Measurements from ENCODE around the gene MYO1E. TPM values are rescaled to one million over a fixed set of nuclear protein-coding genes. Genes with fewer than 3 reads are reported as not detected.
"Not testable (repeated sequence)": the region's sequence is repeated elsewhere in the genome, so short reads cannot be mapped to it uniquely, and the experiment has no call there.

Gene MYO1E
- total RNA-seq, 1 donor, result 336 TPM

- no peak for DNase-seq (ENCODE audit: insufficient read length, low spot score, missing footprints)
- Histone ChIP-seq H3K27me3 (ENCODE audit: insufficient read depth, low read length) (no peaks in the 10 kb centered on the region), H3K27ac (ENCODE audit: low read depth, low read length) (no peak overlapping the region), H3K9me3 (ENCODE audit: low read depth, low read length) (no peaks in the 10 kb centered on the region), H3K4me1 (ENCODE audit: insufficient read depth, low read length) (peaks cover 2% of the 10 kb centered on the region), H3K4me3 (ENCODE audit: insufficient read depth, low read length) (no peak overlapping the region), H3K36me3 (ENCODE audit: insufficient read depth, low read length) (no peaks in the 10 kb centered on the region), H4K20me1 (ENCODE audit: insufficient read depth, low read length) (peaks cover 37% of the 10 kb centered on the region), H3K4me2 (ENCODE audit: insufficient read depth, low read length) (no peak overlapping the region), H3K79me2 (ENCODE audit: insufficient read depth, low read length) (peaks cover 81% of the 10 kb centered on the region), H2AFZ (ENCODE audit: low read length) (no peak overlapping the region)
- TF ChIP-seq CTCF (IDR thresholded peaks at IDR 0.05; ENCODE audit: extremely low read depth, low read depth, low read length), result no peak
Measured at GRCh38 chr15:59282515-59283337, 89.9 kb downstream of the MYO1E start.

- DNase-seq (ENCODE audit: insufficient read length, low spot score, missing footprints), result no peak
- Histone ChIP-seq H3K36me3 (ENCODE audit: insufficient read depth, low read length) (no peaks in the 10 kb centered on the region), H4K20me1 (ENCODE audit: insufficient read depth, low read length) (peaks cover 41% of the 10 kb centered on the region), H3K9me3 (ENCODE audit: low read depth, low read length) (no peaks in the 10 kb centered on the region), H3K27me3 (ENCODE audit: insufficient read depth, low read length) (no peaks in the 10 kb centered on the region), H3K4me2 (ENCODE audit: insufficient read depth, low read length) (no peak overlapping the region), H3K27ac (ENCODE audit: low read depth, low read length) (no peak overlapping the region), H3K79me2 (ENCODE audit: insufficient read depth, low read length) (peaks cover 78% of the 10 kb centered on the region), H3K4me1 (ENCODE audit: insufficient read depth, low read length) (peaks cover 2% of the 10 kb centered on the region), H3K4me3 (ENCODE audit: insufficient read depth, low read length) (no peak overlapping the region), H2AFZ (ENCODE audit: low read length) (no peak overlapping the region)
- no peak for TF ChIP-seq CTCF (IDR thresholded peaks at IDR 0.05; ENCODE audit: extremely low read depth, low read depth, low read length)
Measured at GRCh38 chr15:59281699-59282098, 91.0 kb downstream of the MYO1E start.

GRCh38 chr15:59280855-59281254, 91.8 kb downstream of the MYO1E start:
- Histone ChIP-seq H3K4me2 (ENCODE audit: insufficient read depth, low read length) (no peak overlapping the region), H4K20me1 (ENCODE audit: insufficient read depth, low read length) (peaks cover 49% of the 10 kb centered on the region), H2AFZ (ENCODE audit: low read length) (no peak overlapping the region), H3K27ac (ENCODE audit: low read depth, low read length) (no peak overlapping the region), H3K4me3 (ENCODE audit: insufficient read depth, low read length) (no peak overlapping the region), H3K9me3 (ENCODE audit: low read depth, low read length) (no peaks in the 10 kb centered on the region), H3K27me3 (ENCODE audit: insufficient read depth, low read length) (no peaks in the 10 kb centered on the region), H3K36me3 (ENCODE audit: insufficient read depth, low read length) (no peaks in the 10 kb centered on the region), H3K4me1 (ENCODE audit: insufficient read depth, low read length) (peaks cover 2% of the 10 kb centered on the region), H3K79me2 (ENCODE audit: insufficient read depth, low read length) (peaks cover 78% of the 10 kb centered on the region)
- TF ChIP-seq CTCF (IDR thresholded peaks at IDR 0.05; ENCODE audit: extremely low read depth, low read depth, low read length), result no peak
- DNase-seq (ENCODE audit: insufficient read length, low spot score, missing footprints), result no peak

- H3K4me3 ChIP-seq (ENCODE audit: insufficient read depth, low read length); H3K36me3 ChIP-seq (ENCODE audit: insufficient read depth, low read length); H3K4me1 ChIP-seq (ENCODE audit: insufficient read depth, low read length); H3K4me2 ChIP-seq (ENCODE audit: insufficient read depth, low read length); H2AFZ ChIP-seq (ENCODE audit: low read length); H3K9me3 ChIP-seq (ENCODE audit: low read depth, low read length); H3K27ac ChIP-seq (ENCODE audit: low read depth, low read length); H3K27me3 ChIP-seq (ENCODE audit: insufficient read depth, low read length); DNase-seq (ENCODE audit: insufficient read length, low spot score, missing footprints): not testable (repeated sequence)
- Histone ChIP-seq H4K20me1 (ENCODE audit: insufficient read depth, low read length) (peaks cover 54% of the 10 kb centered on the region), H3K79me2 (ENCODE audit: insufficient read depth, low read length) (peaks cover 80% of the 10 kb centered on the region)
Measured at GRCh38 chr15:59280292-59280691, 92.4 kb downstream of the MYO1E start.

Data from osteoblast (primary cell).